ENCODE measurements around the gene DKKL1.
"Not testable (repeated sequence)": the region's sequence is repeated elsewhere in the genome, so short reads cannot be mapped to it uniquely, and the experiment has no call there.

Gene DKKL1

GRCh38 chr19:49362048-49362928 is 1.4 kb upstream of the DKKL1 start, which contains the start of gene TEAD2:
Gene TEAD2 (minus strand): TSS chr19:49362416. CDS start chr19:49360075, 2,341 bp downstream.
- no peak for TF ChIP-seq CTCF (IDR thresholded peaks at IDR 0.05; ENCODE audit: borderline replicate concordance, control extremely low read depth, extremely low read depth, insufficient read depth, missing control alignments)
- no peak for DNase-seq (ENCODE audit: low spot score)
- in situ Hi-C loops (cut with MboI; ENCODE audit: low sequenced_read_pairs, unreplicated experiment): no loop called here

- TF ChIP-seq CTCF (IDR thresholded peaks at IDR 0.05; ENCODE audit: borderline replicate concordance, control extremely low read depth, extremely low read depth, insufficient read depth, missing control alignments): no peak
- no peak for DNase-seq (ENCODE audit: low spot score)
- in situ Hi-C loops (cut with MboI; ENCODE audit: low sequenced_read_pairs, unreplicated experiment): no loop called here
Measured at GRCh38 chr19:49362929-49363267, 779 bp upstream of the DKKL1 start.

- no peak for TF ChIP-seq CTCF (IDR thresholded peaks at IDR 0.05; ENCODE audit: borderline replicate concordance, control extremely low read depth, extremely low read depth, insufficient read depth, missing control alignments)
- in situ Hi-C loops (cut with MboI; ENCODE audit: low sequenced_read_pairs, unreplicated experiment): no loop called here
- no peak for DNase-seq (ENCODE audit: low spot score)
Measured at GRCh38 chr19:49364083-49364737, 533 bp downstream of the DKKL1 start.

- DNase-seq (ENCODE audit: low spot score): no peak
- no peak for TF ChIP-seq CTCF (IDR thresholded peaks at IDR 0.05; ENCODE audit: borderline replicate concordance, control extremely low read depth, extremely low read depth, insufficient read depth, missing control alignments)
- in situ Hi-C loops (cut with MboI; ENCODE audit: low sequenced_read_pairs, unreplicated experiment): no loop called here
Measured at GRCh38 chr19:49366110-49366509, 2.4 kb downstream of the DKKL1 start.

GRCh38 chr19:49368711-49369358 is 5.2 kb downstream of the DKKL1 start:
- TF ChIP-seq CTCF (IDR thresholded peaks at IDR 0.05; ENCODE audit: borderline replicate concordance, control extremely low read depth, extremely low read depth, insufficient read depth, missing control alignments): no peak
- DNase-seq (ENCODE audit: low spot score): no peak
- in situ Hi-C loops (cut with MboI; ENCODE audit: low sequenced_read_pairs, unreplicated experiment): no loop called here

- TF ChIP-seq CTCF (IDR thresholded peaks at IDR 0.05; ENCODE audit: borderline replicate concordance, control extremely low read depth, extremely low read depth, insufficient read depth, missing control alignments): no peak
- in situ Hi-C loops (cut with MboI; ENCODE audit: low sequenced_read_pairs, unreplicated experiment): no loop called here
- no peak for DNase-seq (ENCODE audit: low spot score)
Measured at GRCh38 chr19:49371184-49371583, 7.5 kb downstream of the DKKL1 start.

GRCh38 chr19:49373174-49373573 is 9.5 kb downstream of the DKKL1 start:
- in situ Hi-C loops (cut with MboI; ENCODE audit: low sequenced_read_pairs, unreplicated experiment); DNase-seq (ENCODE audit: low spot score): not testable (repeated sequence)
